ENCODE results near the gene KHDRBS1.
"Not testable (repeated sequence)": the region's sequence is repeated elsewhere in the genome, so short reads cannot be mapped to it uniquely, and the experiment has no call there.

Gene KHDRBS1

DNA sequence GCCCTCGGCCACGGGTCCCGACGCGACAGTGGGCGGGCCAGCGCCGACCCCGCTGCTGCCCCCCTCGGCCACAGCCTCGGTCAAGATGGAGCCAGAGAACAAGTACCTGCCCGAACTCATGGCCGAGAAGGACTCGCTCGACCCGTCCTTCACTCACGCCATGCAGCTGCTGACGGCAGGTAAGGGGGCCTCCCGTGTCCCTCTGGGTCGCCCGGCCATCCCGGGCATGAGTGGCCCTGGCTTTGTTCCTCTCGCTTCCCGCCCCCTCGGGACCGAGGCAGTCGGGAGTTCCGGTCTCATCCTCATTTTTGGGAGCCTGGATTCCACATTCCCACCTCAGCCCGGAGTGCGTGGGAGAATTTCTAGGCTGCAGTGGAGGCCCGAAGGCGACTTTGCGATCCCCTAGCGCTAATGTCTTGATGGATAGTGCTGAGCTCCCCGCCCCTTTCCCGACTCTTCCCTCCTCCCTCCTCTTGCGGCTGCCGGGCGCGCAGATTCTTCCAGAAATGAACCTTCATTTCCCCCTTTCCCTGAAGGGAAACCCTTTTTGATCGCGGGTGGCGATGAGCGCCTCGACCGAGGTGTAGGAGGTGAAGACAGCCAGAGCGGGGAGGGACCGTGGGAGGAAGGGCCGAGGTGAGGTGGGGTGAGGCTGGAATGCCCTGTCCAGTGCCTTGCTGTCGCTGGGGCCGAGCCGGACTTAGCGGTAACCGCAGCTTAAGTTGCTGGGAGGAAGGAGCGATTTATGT lies 705 bp downstream of the KHDRBS1 start:
- DNase-seq: no peak

DNA sequence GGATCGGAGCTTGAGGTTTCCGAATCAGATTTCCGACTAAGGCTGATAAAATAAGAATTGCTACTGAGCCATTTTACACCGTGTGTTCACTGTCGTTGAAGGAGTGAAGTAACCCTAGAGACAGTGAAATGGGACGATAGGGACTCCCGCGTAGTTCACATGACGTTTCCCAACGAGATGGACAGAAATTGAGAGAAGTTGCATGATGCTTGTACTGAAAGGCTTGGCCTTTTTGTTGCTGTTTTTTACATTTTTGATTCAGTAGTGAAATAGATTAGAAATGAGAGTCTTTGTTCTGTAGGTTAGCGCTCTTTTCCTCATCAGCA lies 1.2 kb downstream of the KHDRBS1 start:
- DNase-seq: no peak

- DNase-seq: no peak
These were observed 6.7 kb downstream of the KHDRBS1 start for GRCh38 chr1:32020339-32020738.

GRCh38 chr1:32021574-32022018 lies 7.9 kb downstream of the KHDRBS1 start:
- not testable (repeated sequence) for DNase-seq

DNA sequence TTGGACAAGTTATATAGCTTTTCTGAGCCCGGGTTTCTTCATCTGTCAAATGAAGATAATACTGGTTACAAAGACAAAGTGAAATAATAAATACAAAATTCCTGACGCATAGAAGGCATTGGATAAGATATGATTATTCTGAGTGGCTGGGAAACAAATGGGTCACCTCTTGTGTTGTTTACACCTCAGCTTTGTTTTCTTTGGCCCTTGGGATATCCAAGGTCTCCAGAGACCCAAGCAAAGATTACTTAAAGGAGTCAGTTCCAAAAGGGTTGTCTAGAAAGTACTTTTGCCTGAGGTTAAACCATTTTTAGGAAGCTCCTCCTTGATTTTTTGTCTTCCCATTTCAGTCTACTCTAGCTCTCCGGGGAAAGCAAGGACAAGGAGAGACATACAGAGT lies 9.7 kb downstream of the KHDRBS1 start:
- DNase-seq: no peak

DNA sequence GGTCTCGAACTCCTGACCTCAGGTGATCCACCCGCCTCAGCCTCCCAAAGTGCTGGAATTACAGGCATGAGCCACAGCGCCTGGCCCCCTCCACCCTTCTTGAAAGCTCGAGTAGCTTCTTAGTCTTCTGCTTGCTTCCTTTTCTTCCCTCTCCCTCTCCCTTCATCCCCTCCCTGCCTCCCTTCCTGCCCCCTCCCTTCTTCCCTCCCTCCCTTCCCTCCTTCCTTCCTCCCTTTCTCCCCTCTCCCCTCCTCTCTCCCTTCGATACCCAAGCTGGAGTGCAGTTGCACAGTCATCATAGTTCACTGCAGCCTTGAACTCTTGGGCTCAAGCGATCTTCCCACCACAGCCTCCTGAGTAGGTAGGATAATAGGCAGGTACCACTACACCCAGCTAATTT lies 11.8 kb downstream of the KHDRBS1 start:
- DNase-seq: no peak

DNA sequence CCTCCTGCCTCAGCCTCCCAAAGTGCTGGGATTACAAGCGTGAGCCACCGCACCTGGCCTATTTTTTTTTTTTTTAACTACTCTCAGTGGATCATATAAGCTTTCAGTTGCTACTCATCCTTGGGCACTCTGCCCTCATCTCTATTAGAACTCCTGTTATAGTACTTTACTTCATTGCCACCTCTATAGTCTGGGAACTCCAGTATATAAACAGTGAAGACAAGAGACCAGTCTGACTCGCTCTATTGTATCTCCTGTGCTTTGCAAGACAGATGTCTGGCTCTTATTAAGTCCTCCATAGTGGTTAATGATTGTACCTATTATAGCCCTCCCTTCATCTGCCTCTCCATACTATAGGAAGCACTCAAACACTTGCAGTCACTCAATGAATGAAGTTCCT lies 15.1 kb downstream of the KHDRBS1 start:
- DNase-seq: no peak

GRCh38 chr1:32031578-32032274 lies 18.1 kb downstream of the KHDRBS1 start:
- no peak for DNase-seq

DNA sequence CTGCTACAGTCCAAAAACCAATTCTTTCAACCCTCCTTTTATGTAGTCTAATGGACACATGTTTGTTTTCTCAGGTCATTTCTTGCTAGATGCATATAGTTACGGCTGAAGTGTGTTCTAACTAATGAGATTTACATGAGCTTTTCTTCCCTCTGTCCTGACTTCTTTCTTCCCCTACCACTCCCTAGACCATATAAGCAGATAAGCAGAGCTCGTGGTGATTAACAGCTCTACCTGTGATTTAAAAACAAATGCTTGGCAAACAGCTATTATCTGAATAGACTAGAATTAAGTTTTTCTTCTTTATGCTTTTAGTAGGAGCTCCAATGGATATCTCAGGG lies 18.6 kb downstream of the KHDRBS1 start:
- DNase-seq: no peak

DNA sequence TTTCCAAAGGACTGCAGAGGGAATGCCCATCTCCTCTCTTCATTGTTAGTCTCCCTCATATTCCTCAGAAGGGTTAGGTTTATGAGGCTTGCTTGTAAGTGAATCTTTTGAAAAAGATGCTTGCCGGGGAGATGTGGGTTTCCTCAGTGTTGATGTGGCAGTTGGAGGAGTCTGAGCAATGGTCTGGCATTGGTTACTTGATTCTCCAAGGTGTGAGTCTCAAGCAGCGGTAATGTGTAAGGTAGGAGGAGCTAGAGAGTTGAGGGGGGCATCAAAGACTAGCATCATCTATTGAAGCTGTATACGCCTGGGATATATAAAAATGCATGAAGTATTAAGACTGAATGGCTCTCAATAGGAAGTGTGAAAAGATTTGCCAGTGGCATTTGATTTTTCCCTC lies 21.5 kb downstream of the KHDRBS1 start:
- DNase-seq: no peak

DNA sequence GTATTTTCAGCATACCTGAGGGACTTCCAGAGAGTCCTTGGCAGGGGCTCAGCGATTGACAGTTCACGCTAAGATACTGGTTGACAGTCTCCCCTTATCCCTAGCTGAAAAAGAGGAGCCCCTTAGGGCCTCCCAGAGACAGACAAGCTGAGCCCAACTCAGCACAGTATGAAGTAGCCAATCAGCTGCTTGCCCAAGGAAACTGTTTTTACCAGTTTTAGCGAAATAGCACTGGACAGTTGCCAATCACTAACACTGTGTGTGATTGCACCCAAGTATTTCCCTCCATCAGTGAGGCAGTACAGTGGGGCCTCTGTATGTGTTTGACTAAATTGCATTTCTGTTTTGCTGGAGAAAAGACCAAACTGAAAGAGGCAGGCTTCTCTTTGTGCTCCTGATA lies 27.0 kb downstream of the KHDRBS1 start:
- DNase-seq: no peak

DNA sequence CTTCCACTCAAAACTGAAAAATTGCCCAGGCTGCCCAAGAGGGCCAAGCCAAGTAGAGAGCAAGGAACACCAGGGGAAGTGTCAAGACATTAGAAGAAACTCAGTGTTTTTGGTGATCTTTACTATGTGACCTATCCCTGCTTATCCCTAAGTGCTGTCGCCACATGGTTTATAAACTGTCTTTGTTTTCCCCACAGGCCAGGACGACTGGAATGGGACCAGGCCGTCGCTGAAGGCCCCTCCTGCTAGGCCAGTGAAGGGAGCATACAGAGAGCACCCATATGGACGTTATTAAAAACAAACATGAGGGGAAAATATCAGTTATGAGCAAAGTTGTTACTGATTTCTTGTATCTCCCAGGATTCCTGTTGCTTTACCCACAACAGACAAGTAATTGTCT lies 28.7 kb downstream of the KHDRBS1 start:
- DNase-seq: no peak

DNA sequence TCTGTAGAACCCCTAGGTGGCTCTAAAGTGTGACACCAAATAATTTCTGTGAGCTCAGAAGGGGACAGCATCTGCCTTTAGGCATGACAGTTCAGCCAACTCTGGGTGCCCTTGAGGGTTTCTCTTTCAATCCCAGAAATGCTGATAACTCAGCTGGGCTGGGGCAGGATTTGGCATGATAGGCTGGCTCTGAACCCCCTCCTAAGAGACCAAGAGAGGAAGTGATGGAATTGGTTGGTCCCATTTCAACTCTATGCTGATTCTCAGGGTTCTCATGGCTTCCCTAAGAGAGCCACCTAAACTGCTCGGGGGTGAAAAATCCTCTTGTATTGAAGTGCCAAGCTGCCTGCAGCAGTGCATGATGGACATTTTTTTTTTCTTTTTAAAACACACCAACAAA lies 30.6 kb downstream of the KHDRBS1 start:
- no peak for DNase-seq

GRCh38 chr1:32045772-32046171 lies 32.1 kb downstream of the KHDRBS1 start:
- no peak for DNase-seq

DNA sequence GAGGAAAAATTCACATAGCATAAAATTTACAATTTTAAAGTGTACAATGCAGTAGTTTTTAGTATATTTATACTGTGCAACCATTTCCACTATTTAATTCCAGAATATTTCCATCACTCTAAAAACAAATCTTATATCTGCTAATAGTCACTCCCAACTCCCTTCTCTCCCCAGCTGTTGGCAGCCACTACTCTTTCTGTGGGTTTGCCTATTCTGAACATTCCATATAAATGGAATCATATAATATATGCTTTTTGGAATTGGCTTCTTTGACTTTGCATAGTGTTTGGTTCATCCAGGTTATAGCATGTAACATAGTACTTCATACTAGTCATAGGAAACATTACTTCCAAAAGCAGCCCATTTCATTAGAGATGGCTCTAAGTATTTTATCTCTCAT lies 34.0 kb downstream of the KHDRBS1 start:
- DNase-seq: no peak

DNA sequence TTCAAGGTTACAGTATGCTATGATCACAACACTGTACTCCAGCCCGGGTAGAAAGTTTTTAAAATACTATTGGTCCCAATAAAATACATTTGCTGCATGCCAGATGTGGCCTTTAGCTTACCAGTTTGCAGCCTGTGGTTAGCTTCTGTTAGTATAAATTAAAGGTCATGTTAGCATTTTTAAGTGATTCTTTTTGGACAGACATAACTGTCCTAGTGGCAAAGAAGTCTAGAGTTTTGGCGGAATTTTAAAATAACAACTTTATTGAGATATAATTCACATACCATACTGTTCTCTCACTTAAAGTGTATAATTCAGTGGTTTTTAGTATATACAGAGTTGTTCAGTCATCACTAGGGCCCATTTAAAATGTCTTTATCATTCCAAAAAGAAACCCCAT lies 34.8 kb downstream of the KHDRBS1 start:
- no peak for DNase-seq

DNA sequence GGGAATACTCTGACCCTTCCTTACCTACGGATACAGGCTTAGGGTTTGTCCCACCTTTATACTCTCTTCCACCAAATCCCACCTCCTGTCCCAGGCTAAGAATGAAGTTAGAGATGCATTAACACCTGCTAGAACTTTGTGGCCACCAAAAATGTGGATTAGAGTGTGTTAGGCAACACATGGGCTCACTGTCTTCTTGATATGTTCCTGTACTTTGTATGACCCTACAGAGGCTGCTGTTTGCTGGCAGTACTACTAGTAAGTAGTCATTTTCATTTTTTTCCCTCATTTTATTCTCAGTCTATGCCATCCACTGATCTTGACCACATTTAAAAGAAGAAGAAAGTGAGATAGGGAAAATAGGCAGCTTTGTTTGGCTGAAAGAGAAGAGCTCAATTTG lies 38.0 kb downstream of the KHDRBS1 start:
- no peak for DNase-seq

DNA sequence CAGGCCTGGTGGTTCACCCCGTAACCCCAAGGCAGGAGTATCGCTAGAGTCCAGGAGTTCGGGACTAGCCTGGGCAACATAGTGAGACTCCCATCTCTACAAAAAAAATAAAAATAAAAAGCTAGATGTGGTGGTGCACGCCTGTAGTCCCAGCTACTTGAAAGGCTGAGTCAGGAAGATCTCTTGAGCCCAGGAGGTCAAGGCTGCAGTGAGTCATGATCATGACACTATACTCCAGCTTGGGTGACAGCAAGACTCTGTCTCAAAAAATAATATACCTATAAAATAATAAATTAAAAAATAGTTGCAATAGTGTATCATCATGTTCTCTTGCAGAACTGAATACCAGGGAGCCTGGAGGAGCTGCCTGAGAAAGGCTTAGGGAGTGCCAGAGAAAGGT lies 39.2 kb downstream of the KHDRBS1 start:
- no peak for DNase-seq

DNA sequence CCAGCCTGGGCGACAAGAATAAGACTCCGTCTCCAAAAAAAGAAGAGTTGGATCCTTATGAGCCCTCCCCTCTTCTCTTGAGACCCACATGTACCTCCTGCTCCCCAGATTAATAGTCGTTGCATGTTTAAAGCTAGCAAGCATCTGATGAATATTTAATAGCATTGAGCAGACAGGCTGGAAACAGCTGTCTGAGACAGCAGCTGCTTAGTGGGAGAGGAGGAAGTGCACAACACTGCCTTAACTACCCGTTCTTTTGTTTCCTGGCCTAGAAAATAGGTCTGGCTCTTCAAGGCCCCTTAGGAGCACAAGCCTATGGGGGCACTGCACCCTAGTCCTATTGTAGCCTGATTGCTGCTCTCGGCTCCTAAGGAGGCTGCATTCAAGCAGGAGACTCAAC lies 41.7 kb downstream of the KHDRBS1 start:
- DNase-seq: no peak

GRCh38 chr1:32056598-32056997 lies 42.9 kb downstream of the KHDRBS1 start:
- DNase-seq: no peak

DNA sequence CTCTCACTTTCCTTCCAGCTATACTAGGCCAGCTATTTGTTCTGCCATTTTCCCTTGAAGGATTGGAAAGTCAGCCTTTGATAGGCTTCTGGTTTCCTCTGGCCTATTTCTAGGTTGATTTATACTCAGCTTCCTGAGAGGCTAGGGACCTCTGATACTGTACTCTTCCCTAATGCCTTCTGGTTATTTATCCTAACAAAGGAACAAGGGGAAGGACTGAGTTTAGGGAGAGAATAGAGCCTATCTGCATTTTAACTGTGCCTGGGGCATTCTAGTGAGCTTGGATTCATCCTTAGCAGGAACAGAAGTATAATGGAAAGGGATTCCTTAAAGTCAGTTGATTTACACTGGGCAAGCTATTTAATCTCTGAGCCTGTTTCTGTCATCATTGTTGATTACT lies 47.2 kb downstream of the KHDRBS1 start:
- no peak for DNase-seq

GRCh38 chr1:32062867-32063230 lies 49.2 kb downstream of the KHDRBS1 start:
- DNase-seq: no peak

GRCh38 chr1:32063261-32063681 lies 49.6 kb downstream of the KHDRBS1 start:
- DNase-seq: no peak

DNA sequence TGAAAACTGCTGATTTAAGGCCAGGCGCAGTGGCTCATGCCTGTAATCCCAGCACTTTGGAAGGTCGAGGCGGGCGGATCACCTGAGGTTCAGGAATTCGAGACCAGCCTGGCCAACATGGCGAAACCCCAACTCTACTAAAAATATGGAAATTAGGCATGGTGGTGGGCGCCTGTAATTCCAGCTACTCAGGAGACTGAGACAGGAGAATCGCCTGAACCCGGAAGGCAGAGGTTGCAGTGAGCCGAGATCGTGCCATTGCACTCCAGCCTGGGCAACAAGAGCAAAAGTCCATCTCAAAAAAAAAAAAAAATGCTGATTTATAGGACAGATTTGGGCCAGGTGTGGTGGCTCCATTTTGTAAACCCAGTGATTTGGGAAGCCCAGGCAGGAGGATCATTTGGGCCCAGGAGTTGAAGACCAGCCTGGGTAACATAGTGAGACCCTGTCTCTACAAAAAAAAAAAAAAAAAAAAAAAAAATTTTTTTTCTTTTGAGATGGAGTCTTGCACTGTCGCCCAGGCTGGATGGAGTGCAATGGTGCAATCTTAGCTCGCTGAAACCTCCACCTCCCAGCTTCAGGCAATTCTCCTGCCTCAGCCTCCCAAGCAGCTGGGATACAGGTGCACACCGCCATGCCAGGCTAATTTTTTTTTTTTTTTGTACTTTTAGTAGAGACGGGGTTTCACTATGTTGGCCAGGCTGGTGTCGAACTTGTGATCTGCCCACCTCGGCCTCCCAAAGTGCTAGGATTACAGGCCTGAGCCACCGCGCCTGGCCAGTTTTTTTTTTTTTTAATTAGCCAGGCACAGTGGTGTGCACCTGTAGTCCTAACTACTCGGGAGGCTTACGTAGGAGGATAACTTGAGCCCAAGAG lies 52.2 kb downstream of the KHDRBS1 start:
- not testable (repeated sequence) for DNase-seq

All from 8988T (cell line).